ENCODE data around the gene PLCB1. TPM values are rescaled to one million over a fixed set of nuclear protein-coding genes. Genes with fewer than 3 reads are reported as not detected.

PLCB1 gene
- total RNA-seq, 1 donor = 35.4 TPM

GRCh38 chr20:8287340-8287739, 155.3 kb downstream of the PLCB1 start:
- TF ChIP-seq CTCF (IDR thresholded peaks at IDR 0.05; ENCODE audit: insufficient read depth, low read depth, low read length) = no peak
- no peak overlapping the region for H3K4me3 ChIP-seq (ENCODE audit: low read depth, low read length)
- DNase-seq (ENCODE audit: low read depth) = no peak

GRCh38 chr20:8291200-8291599, 159.1 kb downstream of the PLCB1 start:
- H3K4me3 ChIP-seq (ENCODE audit: low read depth, low read length) = no peak overlapping the region
- DNase-seq (ENCODE audit: low read depth) = no peak
- no peak for TF ChIP-seq CTCF (IDR thresholded peaks at IDR 0.05; ENCODE audit: insufficient read depth, low read depth, low read length)

- no peak overlapping the region for H3K4me3 ChIP-seq (ENCODE audit: low read depth, low read length)
- no peak for TF ChIP-seq CTCF (IDR thresholded peaks at IDR 0.05; ENCODE audit: insufficient read depth, low read depth, low read length)
- DNase-seq (ENCODE audit: low read depth) = peak; percentile 66
These were observed 159.8 kb downstream of the PLCB1 start for GRCh38 chr20:8291873-8292272.

- DNase-seq (ENCODE audit: low read depth) = no peak
- no peak for TF ChIP-seq CTCF (IDR thresholded peaks at IDR 0.05; ENCODE audit: insufficient read depth, low read depth, low read length)
- H3K4me3 ChIP-seq (ENCODE audit: low read depth, low read length) = no peak overlapping the region
These were observed 160.7 kb downstream of the PLCB1 start for GRCh38 chr20:8292793-8293192.

GRCh38 chr20:8293750-8294149, 161.7 kb downstream of the PLCB1 start:
- no peak overlapping the region for H3K4me3 ChIP-seq (ENCODE audit: low read depth, low read length)
- TF ChIP-seq CTCF (IDR thresholded peaks at IDR 0.05; ENCODE audit: insufficient read depth, low read depth, low read length) = no peak
- DNase-seq (ENCODE audit: low read depth) = no peak

- no peak for DNase-seq (ENCODE audit: low read depth)
- no peak overlapping the region for H3K4me3 ChIP-seq (ENCODE audit: low read depth, low read length)
- no peak for TF ChIP-seq CTCF (IDR thresholded peaks at IDR 0.05; ENCODE audit: insufficient read depth, low read depth, low read length)
These were observed 164.5 kb downstream of the PLCB1 start for GRCh38 chr20:8296536-8296935.

GRCh38 chr20:8298426-8299043, 166.5 kb downstream of the PLCB1 start:
- no peak for TF ChIP-seq CTCF (IDR thresholded peaks at IDR 0.05; ENCODE audit: insufficient read depth, low read depth, low read length)
- H3K4me3 ChIP-seq (ENCODE audit: low read depth, low read length) = no peak overlapping the region
- DNase-seq (ENCODE audit: low read depth) = no peak

Data from fibroblast of villous mesenchyme (primary cell).